Loucy (cell line): ENCODE measurements around the gene INCENP.

Experiments
- CTCF ChIP-seq: fragments of 200-600 bp; sonication (generic); conservative IDR thresholded peaks from 2 replicates; pipeline ENCODE4 v1.5.1; 2014; ENCODE audit warnings: mild to moderate bottlenecking, antibody characterized with exemption, low read length
- EZH2phosphoT487 ChIP-seq: fragments of 200-600 bp; IDR thresholded peaks from 2 replicates; pipeline ENCODE4 v1.6.1; 2018; ENCODE audit warnings: antibody characterized with exemption, mild to moderate bottlenecking, moderate library complexity, borderline replicate concordance

GRCh38 chr11:62133328-62134065 lies 9.7 kb downstream of the INCENP start:
- TF ChIP-seq CTCF (no peak), EZH2phosphoT487 (no peak)
